ENCODE data around the gene CEP68. TPM values are rescaled to one million over a fixed set of nuclear protein-coding genes. Genes with fewer than 3 reads are reported as not detected.
A peak's percentile ranks its signal among the peaks of the same experiment; 100 is the strongest.

CEP68 gene
- total RNA-seq, 1 donor from 2014 or later: 17.9 TPM

GRCh38 chr2:65054749-65055421 lies 1.3 kb upstream of the CEP68 start:
- TF ChIP-seq CTCF (IDR thresholded peaks at IDR 0.05): no peak
- DNase-seq (no peak), ATAC-seq (ENCODE audit: low read depth) (no peak)
- Mint-ChIP-seq H3K27me3 (no peaks in the 10 kb centered on the region), H3K4me3 (peak overlapping the region; percentile 97), H3K36me3 (ENCODE audit: low read depth) (peaks cover 14% of the 10 kb centered on the region), H3K4me1 (peaks cover 79% of the 10 kb centered on the region), H3K27ac (peak overlapping the region; percentile 95), H3K9me3 (no peaks in the 10 kb centered on the region)
- ChIA-PET POLR2A (interaction anchor here (0.6 to 5.9 kb wide), 22 partner anchors 8 to 531 kb away, joined by 3 to 50 read pairs (median 9); partner anchors contain the start of genes ACTR2, AFTPH, RAB1A and SERTAD2), CTCF (interaction anchor here (0.9 to 2.5 kb wide), 12 partner anchors 9 to 531 kb away, joined by 3 to 14 read pairs (median 4); partner anchors contain the start of gene RAB1A)
- intact Hi-C loops (cut with micrococcal nuclease): loop anchor here (10.0 kb wide), 1 partner anchor 1470 kb away; the partner anchor contains the start of genes MDH1 and WDPCP

- H3K27ac Mint-ChIP-seq: peak overlapping the region; percentile 95
- intact Hi-C loops (cut with micrococcal nuclease): loop anchor here (1.0 to 10.0 kb wide), 6 partner anchors 10 to 1471 kb away; partner anchors contain the start of genes ACTR2, AFTPH, MDH1 and RAB1A
- ChIA-PET CTCF (interaction anchor here (0.7 to 1.9 kb wide), 12 partner anchors 9 to 532 kb away, joined by 3 to 14 read pairs (median 4); partner anchors contain the start of gene RAB1A), POLR2A (interaction anchor here (0.6 to 5.9 kb wide), 24 partner anchors 8 to 532 kb away, joined by 3 to 50 read pairs (median 7); partner anchors contain the start of genes ACTR2, AFTPH, RAB1A and SERTAD2)
- peaks cover 14% of the 10 kb centered on the region for H3K36me3 Mint-ChIP-seq (ENCODE audit: low read depth)
- no peaks in the 10 kb centered on the region for H3K27me3 Mint-ChIP-seq
- H3K9me3 Mint-ChIP-seq: no peaks in the 10 kb centered on the region
- peak; percentile 28 for ATAC-seq (ENCODE audit: low read depth)
- no peak for DNase-seq
- H3K4me3 Mint-ChIP-seq: peak overlapping the region; percentile 97
- no peak for TF ChIP-seq CTCF (IDR thresholded peaks at IDR 0.05)
- peaks cover 79% of the 10 kb centered on the region for H3K4me1 Mint-ChIP-seq
These were observed 598 bp upstream of the CEP68 start for GRCh38 chr2:65055422-65056214.

- no peaks in the 10 kb centered on the region for H3K27me3 Mint-ChIP-seq
- ChIA-PET POLR2A (interaction anchor here (0.5 to 5.9 kb wide), 11 partner anchors 8 to 533 kb away, joined by 3 to 50 read pairs (median 9); partner anchors contain the start of genes ACTR2, AFTPH and RAB1A), CTCF (interaction anchor here (0.6 to 1.5 kb wide), 2 partner anchors 130 to 158 kb away, joined by 3 to 4 read pairs; no protein-coding TSS in a partner anchor)
- no peak for ATAC-seq (ENCODE audit: low read depth)
- peaks cover 4% of the 10 kb centered on the region for H3K36me3 Mint-ChIP-seq (ENCODE audit: low read depth)
- DNase-seq: no peak
- H3K9me3 Mint-ChIP-seq: no peaks in the 10 kb centered on the region
- no peak for TF ChIP-seq CTCF (IDR thresholded peaks at IDR 0.05)
- peak overlapping the region; percentile 64 for H3K27ac Mint-ChIP-seq
- peak overlapping the region; percentile 97 for H3K4me3 Mint-ChIP-seq
- peaks cover 70% of the 10 kb centered on the region for H3K4me1 Mint-ChIP-seq
- intact Hi-C loops (cut with micrococcal nuclease): loop anchor here (2.0 to 10.0 kb wide), 2 partner anchors 374 to 1472 kb away; partner anchors contain the start of genes MDH1 and WDPCP
These were observed 799 bp downstream of the CEP68 start for GRCh38 chr2:65057054-65057375.

GRCh38 chr2:65057391-65058052 lies 1.3 kb downstream of the CEP68 start:
- Mint-ChIP-seq H3K4me1 (peaks cover 65% of the 10 kb centered on the region), H3K9me3 (no peaks in the 10 kb centered on the region), H3K36me3 (ENCODE audit: low read depth) (peaks cover 4% of the 10 kb centered on the region), H3K27ac (peak overlapping the region; percentile 64), H3K4me3 (peak overlapping the region; percentile 97), H3K27me3 (no peaks in the 10 kb centered on the region)
- intact Hi-C loops (cut with micrococcal nuclease): loop anchor here (2.0 to 10.0 kb wide), 2 partner anchors 373 to 1473 kb away; partner anchors contain the start of genes MDH1 and WDPCP
- ATAC-seq (ENCODE audit: low read depth) (peak; percentile 10), DNase-seq (no peak)
- no peak for TF ChIP-seq CTCF (IDR thresholded peaks at IDR 0.05)
- CTCF ChIA-PET: no interaction called here
- POLR2A ChIA-PET: interaction anchor here (0.5 to 5.9 kb wide), 7 partner anchors 24 to 533 kb away, joined by 3 to 50 read pairs (median 9); partner anchors contain the start of genes ACTR2, AFTPH and RAB1A

Measured in activated B cell treated with CpG ODN at 0.5 μM for 24 hours (primary cell).